ENCODE results near the gene GNL3. TPM values are rescaled to one million over a fixed set of nuclear protein-coding genes. Genes with fewer than 3 reads are reported as not detected.

The GNL3 gene
- total RNA-seq, 4 donors from 2014 or later: 95.8 to 184 (median 112) TPM

DNA sequence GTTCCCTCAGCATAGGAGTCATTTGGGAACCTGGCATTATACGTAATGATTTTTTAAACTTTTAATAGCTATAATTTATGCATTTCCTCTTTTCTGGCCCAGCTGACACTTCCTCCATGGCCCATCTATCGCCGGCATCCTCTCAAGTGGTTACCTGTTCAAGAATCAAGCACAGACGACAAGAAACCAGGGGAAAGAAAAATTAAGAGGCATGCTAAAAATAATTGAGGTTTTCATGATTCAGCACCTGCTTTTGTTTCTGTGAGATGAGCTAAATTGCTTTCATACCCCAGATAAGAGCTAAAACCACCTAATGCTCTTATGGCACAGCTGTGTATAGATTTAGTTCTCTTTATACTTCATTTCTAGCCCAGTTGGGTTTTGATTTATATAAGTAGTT, 21.8 kb downstream of the GNL3 start:
- intact Hi-C loops (cut with DNase I): no loop called here
- DNase-seq: no peak
- H3K27ac ChIP-seq: peak overlapping the region in 2 of 4 donors; percentile 84 to 96
- TF ChIP-seq POLR2A (IDR thresholded peaks at IDR 0.05): no peak
- TF ChIP-seq CTCF (IDR thresholded peaks at IDR 0.05): no peak
- peaks cover 0 to 43% (median 0%) of the 10 kb centered on the region in 3 donors for H3K36me3 ChIP-seq
- H3K27me3 ChIP-seq: no peaks in the 10 kb centered on the region
- H3K4me3 ChIP-seq: peak overlapping the region in 3 of 4 donors; percentile 75 to 91 (median 77)
- 54 to 65% methylated on average over 4 of the region's 4 CpGs for WGBS, 2 donors
- H3K9me3 ChIP-seq: no peaks in the 10 kb centered on the region
- peaks cover 19 to 48% (median 24%) of the 10 kb centered on the region in 3 donors for H3K4me1 ChIP-seq

DNA sequence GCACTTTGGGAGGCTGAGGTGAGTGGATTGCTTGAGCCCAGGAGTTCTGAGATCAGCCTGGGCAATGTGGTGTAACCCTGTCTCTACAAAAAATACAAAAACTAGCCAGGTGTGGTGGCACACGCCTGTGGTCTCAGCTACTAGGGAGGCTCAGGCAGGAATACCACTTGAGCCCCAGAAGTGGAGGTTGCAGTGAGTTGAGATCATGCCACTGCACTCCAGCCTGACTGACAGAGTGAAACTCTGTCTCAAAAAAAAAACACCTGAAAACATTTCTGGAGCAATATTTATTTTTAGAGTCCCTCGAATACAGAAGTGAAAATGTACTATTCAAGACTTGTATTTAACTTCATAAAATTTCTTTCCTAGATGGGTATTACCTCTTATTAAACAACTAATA, 24.7 kb downstream of the GNL3 start:
- 71 to 75% methylated on average over 2 of the region's 2 CpGs for WGBS, 2 donors
- Histone ChIP-seq H3K27me3 (no peaks in the 10 kb centered on the region), H3K4me1 (peaks cover 11 to 28% (median 11%) of the 10 kb centered on the region in 3 donors), H3K27ac (no peak overlapping the region), H3K4me3 (no peak overlapping the region), H3K9me3 (no peaks in the 10 kb centered on the region), H3K36me3 (peaks cover 0 to 46% (median 0%) of the 10 kb centered on the region in 3 donors)
- TF ChIP-seq CTCF (IDR thresholded peaks at IDR 0.05): no peak
- no peak for TF ChIP-seq POLR2A (IDR thresholded peaks at IDR 0.05)
- intact Hi-C loops (cut with DNase I): no loop called here
- DNase-seq: no peak

DNA sequence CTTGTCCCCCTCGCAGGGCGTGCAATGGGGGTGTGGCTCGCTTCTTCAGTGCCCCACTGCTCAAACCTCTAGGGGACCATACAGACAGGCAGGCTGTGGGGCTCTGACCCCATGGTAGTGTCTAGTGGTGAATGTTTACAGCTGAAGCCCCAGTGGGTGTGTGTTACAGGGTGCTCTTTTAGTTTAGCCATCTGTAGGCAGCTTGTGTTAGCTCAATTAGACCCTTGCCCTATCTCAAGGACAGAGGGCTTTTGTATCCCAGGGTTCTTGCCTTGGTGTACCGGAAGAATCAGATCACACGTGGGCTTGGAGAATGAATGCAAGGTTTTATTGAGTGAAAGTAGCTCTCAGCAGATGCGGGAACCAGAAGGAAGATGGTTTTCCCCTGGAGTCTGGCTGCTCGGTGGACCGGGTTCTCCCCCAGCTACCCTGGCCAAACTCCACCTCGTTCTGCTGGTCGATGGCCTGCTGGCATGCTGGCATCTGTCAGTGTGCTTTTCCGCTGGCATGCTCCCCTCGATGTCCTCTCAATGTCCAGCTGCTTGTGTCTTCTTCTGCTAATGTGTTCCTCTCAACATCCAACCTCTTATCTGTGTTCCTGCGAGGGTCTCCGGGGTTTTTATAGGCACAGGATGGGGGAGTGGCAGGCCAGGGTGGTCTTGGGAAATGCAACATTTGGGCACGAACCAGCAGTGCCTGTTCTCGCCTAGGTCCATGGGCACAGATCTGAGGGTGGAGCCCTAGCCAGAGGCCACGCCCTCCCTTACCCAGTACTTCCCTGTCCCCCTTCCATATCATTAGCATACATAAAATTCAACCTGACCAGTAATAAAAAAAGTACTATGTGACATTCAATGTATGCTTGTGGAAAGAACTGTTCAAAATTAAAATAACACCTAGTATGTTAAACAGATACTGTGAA, 26.7 kb downstream of the GNL3 start:
- WGBS, 2 donors: 88 to 96% methylated on average over 12 to 16 of the region's 17 CpGs
- no peak overlapping the region for H3K27ac ChIP-seq
- H3K36me3 ChIP-seq: peaks cover 0 to 43% (median 0%) of the 10 kb centered on the region in 3 donors
- peaks cover 2 to 15% (median 3%) of the 10 kb centered on the region in 3 donors for H3K4me1 ChIP-seq
- H3K27me3 ChIP-seq: no peaks in the 10 kb centered on the region
- H3K9me3 ChIP-seq: no peaks in the 10 kb centered on the region
- no peak for TF ChIP-seq CTCF (IDR thresholded peaks at IDR 0.05)
- TF ChIP-seq POLR2A (IDR thresholded peaks at IDR 0.05): no peak
- H3K4me3 ChIP-seq: no peak overlapping the region
- no peak for DNase-seq
- intact Hi-C loops (cut with DNase I): no loop called here

GRCh38 chr3:52714335-52715302, 28.8 kb downstream of the GNL3 start:
- WGBS, 2 donors: 57 to 66% methylated on average over 7 to 9 of the region's 39 CpGs
- H3K36me3 ChIP-seq: peaks cover 0 to 38% (median 0%) of the 10 kb centered on the region in 3 donors
- TF ChIP-seq CTCF (IDR thresholded peaks at IDR 0.05) (no peak), POLR2A (IDR thresholded peaks at IDR 0.05) (no peak)
- peaks cover 0 to 8% (median 0%) of the 10 kb centered on the region in 3 donors for H3K4me1 ChIP-seq
- no peaks in the 10 kb centered on the region for H3K9me3 ChIP-seq
- H3K27ac ChIP-seq: no peak overlapping the region
- H3K27me3 ChIP-seq: no peaks in the 10 kb centered on the region
- H3K4me3 ChIP-seq: no peak overlapping the region
- no peak for DNase-seq
- intact Hi-C loops (cut with DNase I): no loop called here

Data from esophagus squamous epithelium (tissue), 5 donors.